ENCODE measurements around the gene SLC9A8.

Gene SLC9A8

GRCh38 chr20:49862607-49863200, 50.1 kb downstream of the SLC9A8 start:
- intact Hi-C loops (cut with DNase I): no loop called here

GRCh38 chr20:49863666-49864065, 51.0 kb downstream of the SLC9A8 start:
- no peak for DNase-seq
- intact Hi-C loops (cut with DNase I): no loop called here

More at GRCh38 chr20:49862607-49863200, 50.1 kb downstream of the SLC9A8 start:
- DNase-seq: peak in 2 of 42 donors; percentile 35 to 41

- DNase-seq: peak in 2 of 42 donors; percentile 24 to 31
- intact Hi-C loops (cut with DNase I): no loop called here
Measured at GRCh38 chr20:49865559-49865958, 52.9 kb downstream of the SLC9A8 start.

GRCh38 chr20:49866051-49866450, 53.4 kb downstream of the SLC9A8 start:
- DNase-seq: no peak

GRCh38 chr20:49867453-49868215, 55.0 kb downstream of the SLC9A8 start:
- peak in 2 of 42 donors; percentile 12 to 23 for DNase-seq
- intact Hi-C loops (cut with DNase I): no loop called here

More at GRCh38 chr20:49866051-49866450, 53.4 kb downstream of the SLC9A8 start:
- intact Hi-C loops (cut with DNase I): no loop called here

GRCh38 chr20:49868538-49868937, 55.9 kb downstream of the SLC9A8 start:
- intact Hi-C loops (cut with DNase I): no loop called here
- DNase-seq: peak in 1 of 42 donors; percentile 17

GRCh38 chr20:49868964-49869363, 56.3 kb downstream of the SLC9A8 start:
- intact Hi-C loops (cut with DNase I): no loop called here
- DNase-seq: peak in 2 of 42 donors; percentile 1 to 17

GRCh38 chr20:49870261-49870660, 57.6 kb downstream of the SLC9A8 start:
- intact Hi-C loops (cut with DNase I): no loop called here
- peak in 2 of 42 donors; percentile 7 to 30 for DNase-seq

- intact Hi-C loops (cut with DNase I): no loop called here
- DNase-seq: peak in 3 of 42 donors; percentile 12 to 17 (median 14)
Measured at GRCh38 chr20:49871391-49871948, 58.8 kb downstream of the SLC9A8 start.

- peak in 2 of 42 donors; percentile 14 to 16 for DNase-seq
- intact Hi-C loops (cut with DNase I): no loop called here
Measured at GRCh38 chr20:49872056-49872455, 59.4 kb downstream of the SLC9A8 start.

GRCh38 chr20:49874696-49875095, 62.1 kb downstream of the SLC9A8 start:
- peak in 2 of 42 donors; percentile 10 to 14 for DNase-seq
- intact Hi-C loops (cut with DNase I): no loop called here

- DNase-seq: peak in 5 of 42 donors; percentile 4 to 20 (median 11)
- intact Hi-C loops (cut with DNase I): no loop called here
Measured at GRCh38 chr20:49877386-49877921, 64.8 kb downstream of the SLC9A8 start.

- DNase-seq: peak in 1 of 42 donors; percentile 17
- intact Hi-C loops (cut with DNase I): no loop called here
Measured at GRCh38 chr20:49878977-49879376, 66.3 kb downstream of the SLC9A8 start.

- DNase-seq: peak in 2 of 42 donors; percentile 23 to 29
- intact Hi-C loops (cut with DNase I): no loop called here
Measured at GRCh38 chr20:49880177-49880576, 67.5 kb downstream of the SLC9A8 start.

GRCh38 chr20:49880724-49881445, 68.3 kb downstream of the SLC9A8 start:
- peak in 3 of 42 donors; percentile 14 to 25 (median 22) for DNase-seq
- intact Hi-C loops (cut with DNase I): no loop called here

- intact Hi-C loops (cut with DNase I): no loop called here
- DNase-seq: peak in 3 of 42 donors; percentile 6 to 25 (median 21)
Measured at GRCh38 chr20:49882171-49882970, 69.7 kb downstream of the SLC9A8 start.

- intact Hi-C loops (cut with DNase I): no loop called here
- peak in 4 of 42 donors; percentile 6 to 25 (median 13) for DNase-seq
Measured at GRCh38 chr20:49883246-49883802, 70.7 kb downstream of the SLC9A8 start.

Measured in head of caudate nucleus (tissue), 42 donors.